Astrocyte of the cerebellum (primary cell): ENCODE results near the gene NRAS.

Experiments used
- DNase-seq: peaks from one replicate; pipeline ENCODE4 v3.0.0-alpha.2; 2011; ENCODE audit warnings: low read depth
- H3K4me3 ChIP-seq: 2 replicates; pipeline ENCODE4 v1.5.1; 2011; ENCODE audit warnings: mild to moderate bottlenecking, low read depth, low read length, moderate library complexity
- CTCF ChIP-seq: IDR thresholded peaks from 2 replicates; pipeline ENCODE4 v1.5.1; 2012; ENCODE audit warnings: low read length, low read depth, moderate library complexity, mild to moderate bottlenecking; ENCODE audit errors: missing control alignments
- in situ Hi-C: cut with HindIII; loops from 2 replicates; pipeline ENCODE4 v1.10.0; 2017; ENCODE audit warnings: low sequenced_read_pairs

Gene NRAS

GRCh38 chr1:114729782-114730181, 13.2 kb upstream of the NRAS start:
- TF ChIP-seq CTCF, result no peak
- in situ Hi-C loops, result no loop called here
- no peak overlapping the region for H3K4me3 ChIP-seq
- no peak for DNase-seq

GRCh38 chr1:114728553-114728952, 12.0 kb upstream of the NRAS start:
- H3K4me3 ChIP-seq, result no peak overlapping the region
- in situ Hi-C loops, result no loop called here
- TF ChIP-seq CTCF, result no peak
- no peak for DNase-seq

- DNase-seq, result no peak
- in situ Hi-C loops, result no loop called here
- H3K4me3 ChIP-seq, result no peak overlapping the region
- TF ChIP-seq CTCF, result no peak
Observed at GRCh38 chr1:114725230-114725629, 8.7 kb upstream of the NRAS start.

- no peak overlapping the region for H3K4me3 ChIP-seq
- no peak for TF ChIP-seq CTCF
- no peak for DNase-seq
- in situ Hi-C loops, result no loop called here
Observed at GRCh38 chr1:114723915-114724314, 7.3 kb upstream of the NRAS start.

GRCh38 chr1:114723457-114723856, 6.9 kb upstream of the NRAS start:
- in situ Hi-C loops, result no loop called here
- TF ChIP-seq CTCF, result no peak
- no peak for DNase-seq
- no peak overlapping the region for H3K4me3 ChIP-seq

GRCh38 chr1:114720492-114720891, 3.9 kb upstream of the NRAS start:
- no peak for TF ChIP-seq CTCF
- in situ Hi-C loops, result no loop called here
- no peak for DNase-seq
- H3K4me3 ChIP-seq, result no peak overlapping the region

GRCh38 chr1:114719424-114719787, 2.8 kb upstream of the NRAS start:
- in situ Hi-C loops, result no loop called here
- H3K4me3 ChIP-seq, result no peak overlapping the region
- TF ChIP-seq CTCF, result no peak
- no peak for DNase-seq
